Hepatocyte (in vitro differentiated cells): ENCODE results near the gene NPM3.

Source experiments
- EZH2 ChIP-seq: fragments of 200-600 bp; sonication (generic); IDR thresholded peaks from 2 replicates; pipeline ENCODE4 v1.6.1; 2016; ENCODE audit warnings: antibody characterized with exemption, mild to moderate bottlenecking, borderline replicate concordance
- TF ChIP-seq, protein P1 (sequence below): fragments of 200-600 bp; sonication (generic); IDR thresholded peaks from 2 replicates; pipeline ENCODE4 v1.5.1; 2016; ENCODE audit warnings: antibody characterized with exemption, mild to moderate bottlenecking; ENCODE audit not compliant: poor library complexity

- TF ChIP-seq, protein P1, sequence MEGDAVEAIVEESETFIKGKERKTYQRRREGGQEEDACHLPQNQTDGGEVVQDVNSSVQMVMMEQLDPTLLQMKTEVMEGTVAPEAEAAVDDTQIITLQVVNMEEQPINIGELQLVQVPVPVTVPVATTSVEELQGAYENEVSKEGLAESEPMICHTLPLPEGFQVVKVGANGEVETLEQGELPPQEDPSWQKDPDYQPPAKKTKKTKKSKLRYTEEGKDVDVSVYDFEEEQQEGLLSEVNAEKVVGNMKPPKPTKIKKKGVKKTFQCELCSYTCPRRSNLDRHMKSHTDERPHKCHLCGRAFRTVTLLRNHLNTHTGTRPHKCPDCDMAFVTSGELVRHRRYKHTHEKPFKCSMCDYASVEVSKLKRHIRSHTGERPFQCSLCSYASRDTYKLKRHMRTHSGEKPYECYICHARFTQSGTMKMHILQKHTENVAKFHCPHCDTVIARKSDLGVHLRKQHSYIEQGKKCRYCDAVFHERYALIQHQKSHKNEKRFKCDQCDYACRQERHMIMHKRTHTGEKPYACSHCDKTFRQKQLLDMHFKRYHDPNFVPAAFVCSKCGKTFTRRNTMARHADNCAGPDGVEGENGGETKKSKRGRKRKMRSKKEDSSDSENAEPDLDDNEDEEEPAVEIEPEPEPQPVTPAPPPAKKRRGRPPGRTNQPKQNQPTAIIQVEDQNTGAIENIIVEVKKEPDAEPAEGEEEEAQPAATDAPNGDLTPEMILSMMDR: no peak
- TF ChIP-seq EZH2: no peak
These were observed 16.9 kb downstream of the NPM3 start for GRCh38 chr10:101766306-101766705.
